GM12873 (cell line): ENCODE data around the gene PLEKHG4.

ENCODE experiments used
- TF ChIP-seq, protein P1 (sequence below): IDR thresholded peaks from 2 replicates; pipeline ENCODE4 v1.5.1; 2012; ENCODE audit warnings: low read depth, mild to moderate bottlenecking, moderate library complexity, low read length, control low read depth; ENCODE audit not compliant: insufficient read depth; ENCODE audit errors: missing control alignments

PLEKHG4 gene

DNA sequence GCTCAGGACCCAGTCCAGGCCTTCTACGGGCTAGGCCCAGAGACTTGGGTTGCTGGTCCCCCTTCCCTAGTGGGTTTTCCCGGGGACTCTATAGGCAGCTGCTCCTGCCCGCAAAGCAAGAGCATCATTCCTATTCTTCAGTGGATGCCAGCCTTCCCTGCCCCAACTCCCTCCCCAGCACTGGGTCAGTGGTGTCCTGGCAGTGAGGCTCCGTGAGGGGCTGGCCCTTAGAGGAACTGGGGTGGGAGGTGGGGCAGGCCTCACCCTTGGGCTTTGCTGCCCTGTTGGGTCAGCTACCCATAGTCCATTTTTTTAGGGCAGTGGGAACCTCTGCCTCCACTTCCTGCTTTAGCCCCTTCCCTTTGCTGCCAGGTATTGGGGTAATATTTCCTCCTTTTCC is 7.9 kb upstream of the PLEKHG4 start:
- TF ChIP-seq, protein P1, sequence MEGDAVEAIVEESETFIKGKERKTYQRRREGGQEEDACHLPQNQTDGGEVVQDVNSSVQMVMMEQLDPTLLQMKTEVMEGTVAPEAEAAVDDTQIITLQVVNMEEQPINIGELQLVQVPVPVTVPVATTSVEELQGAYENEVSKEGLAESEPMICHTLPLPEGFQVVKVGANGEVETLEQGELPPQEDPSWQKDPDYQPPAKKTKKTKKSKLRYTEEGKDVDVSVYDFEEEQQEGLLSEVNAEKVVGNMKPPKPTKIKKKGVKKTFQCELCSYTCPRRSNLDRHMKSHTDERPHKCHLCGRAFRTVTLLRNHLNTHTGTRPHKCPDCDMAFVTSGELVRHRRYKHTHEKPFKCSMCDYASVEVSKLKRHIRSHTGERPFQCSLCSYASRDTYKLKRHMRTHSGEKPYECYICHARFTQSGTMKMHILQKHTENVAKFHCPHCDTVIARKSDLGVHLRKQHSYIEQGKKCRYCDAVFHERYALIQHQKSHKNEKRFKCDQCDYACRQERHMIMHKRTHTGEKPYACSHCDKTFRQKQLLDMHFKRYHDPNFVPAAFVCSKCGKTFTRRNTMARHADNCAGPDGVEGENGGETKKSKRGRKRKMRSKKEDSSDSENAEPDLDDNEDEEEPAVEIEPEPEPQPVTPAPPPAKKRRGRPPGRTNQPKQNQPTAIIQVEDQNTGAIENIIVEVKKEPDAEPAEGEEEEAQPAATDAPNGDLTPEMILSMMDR = no peak

GRCh38 chr16:67275321-67275720 is 4.0 kb upstream of the PLEKHG4 start:
- TF ChIP-seq, protein P1 = no peak

DNA sequence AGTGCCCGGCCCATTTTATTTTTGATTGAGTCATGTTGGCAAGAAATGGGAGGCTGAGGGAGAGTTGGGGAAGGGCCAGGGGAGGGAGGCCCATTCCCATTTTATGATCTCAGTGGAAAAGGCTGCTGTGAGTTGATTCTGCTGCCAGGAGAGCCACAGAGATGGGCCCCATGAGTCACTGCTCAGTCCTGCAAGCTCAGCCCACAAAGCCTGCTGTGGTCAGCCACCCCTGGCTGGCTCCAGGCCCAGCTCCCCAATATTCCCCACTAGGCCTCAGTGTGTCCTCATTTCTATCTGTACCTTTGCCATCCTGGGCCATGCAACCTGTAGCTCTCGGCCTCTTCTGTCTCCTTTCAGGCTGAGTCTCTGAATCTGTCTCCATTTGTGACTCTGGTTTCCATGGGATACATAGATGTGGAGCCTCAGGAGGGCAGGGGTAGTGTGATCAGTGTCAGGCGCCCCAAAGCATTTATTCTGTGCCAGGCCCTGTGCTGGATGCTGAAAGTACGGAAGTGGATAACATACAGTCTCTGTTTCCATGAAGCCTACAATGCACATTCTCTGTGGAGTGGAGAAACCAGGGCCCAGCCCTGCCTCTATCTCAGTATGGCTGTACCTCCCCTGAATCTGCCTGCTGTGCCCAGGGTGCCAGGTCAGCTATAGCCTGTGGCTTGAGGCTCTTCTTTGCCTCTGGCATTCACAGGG is 1.9 kb upstream of the PLEKHG4 start:
- TF ChIP-seq, protein P1 = no peak

DNA sequence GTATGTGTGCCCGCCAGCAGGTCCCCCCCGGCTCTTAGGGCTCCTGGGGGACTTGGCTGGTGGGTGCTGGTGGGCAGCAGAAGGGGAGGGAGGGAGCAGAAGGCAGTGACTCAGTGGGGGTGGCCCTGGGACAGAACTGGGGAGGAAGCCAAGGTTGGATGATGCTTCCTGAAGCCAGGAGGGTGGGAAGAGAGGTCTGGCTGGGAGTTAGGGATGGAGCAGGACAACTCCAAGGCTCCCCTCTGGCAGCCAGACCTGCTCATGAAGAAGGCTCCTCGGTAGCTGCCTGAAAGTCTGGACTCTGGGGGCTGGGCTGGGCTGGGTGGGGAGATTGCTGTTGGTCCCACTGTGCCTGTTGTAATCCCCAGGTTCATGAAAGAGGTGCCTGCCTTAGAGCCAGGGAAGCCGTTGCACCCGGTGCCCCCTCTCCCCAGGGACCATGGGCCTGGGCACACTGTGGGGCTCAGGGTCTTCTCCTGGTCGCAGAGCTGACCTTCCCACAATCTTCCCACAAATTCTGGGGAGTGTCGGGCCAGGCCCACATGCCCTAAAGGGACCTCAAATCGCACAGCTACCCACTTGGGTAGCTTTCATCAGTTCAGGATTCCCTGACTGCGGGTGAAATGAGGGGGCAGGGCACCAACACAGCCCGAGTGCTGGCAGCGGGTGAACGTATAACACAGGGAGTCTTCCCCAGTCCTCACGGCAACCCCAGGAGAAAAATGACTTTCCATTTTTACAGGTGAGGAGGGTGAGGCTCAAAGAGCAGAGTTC is 1.1 kb upstream of the PLEKHG4 start:
- TF ChIP-seq, protein P1 = no peak

DNA sequence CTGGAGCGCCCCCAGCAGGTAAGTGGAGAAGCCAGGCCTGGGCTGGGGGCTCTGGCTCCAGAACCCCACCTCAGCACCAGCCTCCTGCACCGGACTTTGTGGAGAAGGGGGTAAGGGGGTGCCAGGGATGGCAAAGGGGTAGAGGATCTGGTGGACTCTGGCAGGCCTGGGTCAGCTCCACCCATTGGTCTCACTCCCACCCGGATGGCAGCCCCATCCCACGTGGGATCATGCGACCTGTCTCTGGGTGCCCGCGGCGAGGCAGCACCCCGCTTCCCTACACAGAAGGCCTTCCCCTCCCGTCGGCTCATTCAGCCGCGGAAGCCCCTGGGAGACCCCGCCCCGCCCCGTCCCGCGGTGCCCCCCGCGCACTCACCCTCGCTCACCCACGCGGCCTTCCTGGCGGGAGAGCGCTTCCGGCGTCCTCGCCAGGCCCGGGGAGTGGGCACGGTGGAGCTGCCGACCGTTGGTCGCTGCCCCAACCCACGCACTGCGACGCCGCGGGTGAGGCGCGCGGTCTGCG is 498 bp upstream of the PLEKHG4 start:
- TF ChIP-seq, protein P1 = peak; percentile 50

DNA sequence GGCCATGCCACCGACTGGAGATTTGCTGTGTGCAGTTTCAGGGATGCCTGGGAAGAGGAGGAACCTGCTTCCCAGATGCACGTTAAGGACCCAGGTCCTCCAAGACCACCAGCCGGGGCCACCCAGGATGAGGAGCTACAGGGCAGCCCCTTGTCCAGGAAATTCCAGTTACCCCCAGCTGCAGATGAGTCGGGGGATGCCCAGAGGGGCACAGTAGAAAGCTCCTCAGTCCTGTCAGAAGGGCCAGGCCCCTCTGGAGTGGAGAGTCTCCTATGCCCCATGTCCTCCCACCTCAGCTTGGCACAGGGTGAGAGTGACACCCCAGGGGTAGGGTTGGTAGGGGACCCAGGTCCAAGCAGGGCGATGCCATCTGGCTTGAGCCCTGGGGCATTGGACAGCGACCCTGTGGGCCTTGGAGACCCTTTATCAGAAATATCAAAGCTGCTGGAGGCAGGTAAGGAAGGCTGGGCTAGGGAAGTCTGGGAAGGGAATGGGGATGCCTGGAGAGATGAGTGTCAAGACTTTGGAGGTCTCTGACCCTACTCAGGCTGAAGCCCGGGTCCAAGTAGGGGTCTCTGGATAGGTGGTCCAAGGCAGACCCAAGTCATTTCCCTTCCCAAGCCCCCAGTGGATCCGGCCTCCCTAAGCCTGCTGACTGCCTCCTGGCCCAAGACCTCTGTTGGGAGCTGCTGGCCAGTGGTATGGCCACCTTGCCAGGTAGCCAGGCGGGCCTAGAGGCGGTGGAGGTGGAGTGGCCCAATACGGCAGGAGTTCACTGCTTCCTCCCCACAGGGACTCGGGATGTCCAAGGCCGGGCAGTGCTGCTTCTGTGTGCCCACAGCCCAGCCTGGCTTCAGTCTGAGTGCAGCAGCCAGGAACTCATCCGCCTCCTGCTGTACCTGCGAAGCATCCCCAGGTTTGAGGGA is 1.0 kb downstream of the PLEKHG4 start:
- TF ChIP-seq, protein P1 = no peak
